ENCODE measurements around the gene C3. TPM values are rescaled to one million over a fixed set of nuclear protein-coding genes. Genes with fewer than 3 reads are reported as not detected.
"Not testable (repeated sequence)": the region's sequence is repeated elsewhere in the genome, so short reads cannot be mapped to it uniquely, and the experiment has no call there.

C3 gene
- total RNA-seq, 4 donors from 2014 or later, result 45.4 to 1,093 (median 422) TPM

DNA sequence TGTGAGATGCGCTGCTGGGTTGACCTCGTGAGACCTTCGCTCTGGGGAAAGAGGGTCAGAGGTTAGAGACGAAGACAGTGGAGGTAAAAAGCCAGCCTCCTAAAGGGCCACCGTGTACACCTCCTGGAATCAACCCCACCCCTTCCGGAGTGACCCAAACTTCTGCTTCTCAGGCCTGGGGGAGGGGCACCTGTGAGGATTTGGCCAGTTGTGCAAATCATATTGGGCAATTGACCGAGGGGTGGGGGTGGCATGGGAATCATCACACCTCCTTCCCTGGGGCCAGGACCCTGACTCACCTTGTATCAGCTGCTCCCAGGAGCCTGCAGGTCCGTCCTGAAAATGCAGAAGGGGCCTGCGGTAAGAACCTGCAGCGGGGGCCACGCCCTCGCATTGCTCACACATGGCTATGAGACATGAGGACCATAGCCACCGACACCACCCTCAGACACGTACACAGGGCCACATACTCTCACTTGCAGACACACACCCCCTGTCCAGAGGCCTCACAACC is 53.3 kb downstream of the C3 start:
- no peak for DNase-seq
- no peaks in the 10 kb centered on the region for H3K9me3 ChIP-seq
- intact Hi-C loops (cut with DNase I; ENCODE audit: low total_unique reads), result no loop called here
- TF ChIP-seq, protein P1, sequence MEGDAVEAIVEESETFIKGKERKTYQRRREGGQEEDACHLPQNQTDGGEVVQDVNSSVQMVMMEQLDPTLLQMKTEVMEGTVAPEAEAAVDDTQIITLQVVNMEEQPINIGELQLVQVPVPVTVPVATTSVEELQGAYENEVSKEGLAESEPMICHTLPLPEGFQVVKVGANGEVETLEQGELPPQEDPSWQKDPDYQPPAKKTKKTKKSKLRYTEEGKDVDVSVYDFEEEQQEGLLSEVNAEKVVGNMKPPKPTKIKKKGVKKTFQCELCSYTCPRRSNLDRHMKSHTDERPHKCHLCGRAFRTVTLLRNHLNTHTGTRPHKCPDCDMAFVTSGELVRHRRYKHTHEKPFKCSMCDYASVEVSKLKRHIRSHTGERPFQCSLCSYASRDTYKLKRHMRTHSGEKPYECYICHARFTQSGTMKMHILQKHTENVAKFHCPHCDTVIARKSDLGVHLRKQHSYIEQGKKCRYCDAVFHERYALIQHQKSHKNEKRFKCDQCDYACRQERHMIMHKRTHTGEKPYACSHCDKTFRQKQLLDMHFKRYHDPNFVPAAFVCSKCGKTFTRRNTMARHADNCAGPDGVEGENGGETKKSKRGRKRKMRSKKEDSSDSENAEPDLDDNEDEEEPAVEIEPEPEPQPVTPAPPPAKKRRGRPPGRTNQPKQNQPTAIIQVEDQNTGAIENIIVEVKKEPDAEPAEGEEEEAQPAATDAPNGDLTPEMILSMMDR (IDR thresholded peaks at IDR 0.05), result no peak
- no peaks in the 10 kb centered on the region for H3K36me3 ChIP-seq
- no peaks in the 10 kb centered on the region for H3K4me1 ChIP-seq
- H3K27me3 ChIP-seq, result no peaks in the 10 kb centered on the region
- no peak overlapping the region for H3K27ac ChIP-seq
- no peak overlapping the region for H3K4me3 ChIP-seq

DNA sequence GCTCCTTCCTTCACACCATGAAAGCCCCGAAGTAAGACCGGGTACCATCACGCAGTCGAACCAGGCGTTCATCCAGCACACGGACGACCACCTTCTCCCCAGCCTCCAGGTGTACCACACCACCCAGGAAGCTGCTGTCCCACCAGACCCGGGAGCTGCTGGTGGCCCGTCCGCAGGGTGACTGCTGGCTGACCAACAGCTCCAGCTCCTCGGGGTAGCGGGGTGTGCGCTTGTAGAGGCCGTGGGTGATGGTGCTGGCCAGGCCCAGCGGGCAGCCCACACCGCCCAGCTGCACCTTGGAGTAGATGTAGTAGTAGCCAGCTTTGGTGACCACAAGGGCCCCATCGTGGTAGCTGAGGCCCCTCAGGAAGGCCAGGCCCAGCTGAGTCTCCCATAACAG is 55.5 kb downstream of the C3 start:
- Histone ChIP-seq H3K4me1 (no peaks in the 10 kb centered on the region), H3K4me3 (no peak overlapping the region), H3K9me3 (no peaks in the 10 kb centered on the region), H3K27ac (no peak overlapping the region), H3K36me3 (no peaks in the 10 kb centered on the region), H3K27me3 (peaks cover 0 to 2% of the 10 kb centered on the region in 2 donors)
- DNase-seq, result no peak
- intact Hi-C loops (cut with DNase I; ENCODE audit: low total_unique reads), result no loop called here
- TF ChIP-seq, protein P1 (IDR thresholded peaks at IDR 0.05), result no peak
- TF ChIP-seq POLR2A (IDR thresholded peaks at IDR 0.05), result no peak

DNA sequence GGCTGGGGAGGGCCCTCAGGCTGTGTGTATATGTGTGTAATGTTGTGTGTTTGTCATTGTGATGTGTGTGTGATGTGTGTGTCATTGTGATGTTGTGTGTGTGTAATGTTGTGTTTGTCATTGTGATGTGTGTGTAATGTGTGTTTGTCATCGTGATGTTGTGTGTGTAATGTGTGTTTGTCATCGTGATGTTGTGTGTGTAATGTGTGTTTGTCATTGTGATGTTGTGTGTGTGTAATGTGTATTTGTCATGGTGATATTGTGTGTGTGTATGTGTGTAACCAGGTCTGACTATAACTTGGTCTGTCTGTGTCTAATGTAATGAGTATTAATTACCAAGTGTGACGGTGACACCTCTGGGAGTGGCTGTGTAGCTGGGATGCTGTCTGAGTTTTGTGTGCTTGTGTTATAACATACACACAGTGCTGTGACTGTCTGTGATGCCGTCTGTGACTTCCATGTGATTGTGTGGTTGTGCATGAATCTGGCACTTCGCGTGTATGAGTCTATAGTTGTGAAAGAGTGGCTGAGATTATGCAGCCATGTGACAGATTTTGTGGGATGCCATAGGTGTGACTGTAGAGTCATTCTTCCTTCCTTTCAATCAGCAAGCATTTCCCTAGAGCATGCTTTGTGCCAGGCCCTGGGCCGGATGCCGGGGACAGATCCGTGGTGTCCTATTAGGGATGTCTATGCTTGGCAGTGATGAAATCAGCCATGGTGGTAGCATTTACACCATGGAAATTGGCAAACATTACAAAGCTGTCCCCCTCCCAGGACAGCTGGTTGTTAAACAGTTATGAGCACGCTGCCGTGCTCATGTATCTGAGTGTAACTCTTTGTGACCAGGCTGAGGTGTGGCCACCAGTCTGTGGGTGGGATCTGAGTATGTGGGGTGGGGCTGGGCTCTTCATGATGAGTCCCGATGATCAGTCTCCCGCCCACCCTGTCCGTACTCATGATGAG is 56.9 kb downstream of the C3 start:
- TF ChIP-seq POLR2A (IDR thresholded peaks at IDR 0.05), result no peak
- TF ChIP-seq, protein P1 (IDR thresholded peaks at IDR 0.05), result no peak
- no peak for DNase-seq
- Histone ChIP-seq H3K4me3 (no peak overlapping the region), H3K9me3 (no peaks in the 10 kb centered on the region), H3K27me3 (peaks cover 0 to 4% of the 10 kb centered on the region in 2 donors), H3K36me3 (no peaks in the 10 kb centered on the region), H3K27ac (no peak overlapping the region), H3K4me1 (no peaks in the 10 kb centered on the region)
- intact Hi-C loops (cut with DNase I; ENCODE audit: low total_unique reads), result no loop called here

DNA sequence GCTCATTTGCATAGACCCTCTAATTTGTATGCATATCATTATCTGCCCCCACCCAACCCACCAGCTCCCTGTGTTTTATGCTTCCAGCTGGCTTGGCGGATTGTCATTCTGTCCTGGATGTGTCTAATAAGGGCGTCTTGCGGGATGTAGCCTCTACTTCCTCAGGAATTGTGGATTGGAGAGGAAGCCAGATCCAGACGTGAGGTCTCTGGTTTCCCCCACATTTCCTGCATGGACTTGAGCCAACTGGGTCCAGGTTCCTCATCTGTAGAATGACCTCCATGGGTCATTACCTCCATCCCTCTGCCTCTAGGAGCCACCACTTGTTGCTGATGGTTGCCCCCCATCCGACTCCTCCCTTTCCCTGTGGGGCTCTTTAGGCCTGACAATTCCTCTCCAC is 57.7 kb downstream of the C3 start:
- peaks cover 0 to 4% of the 10 kb centered on the region in 2 donors for H3K27me3 ChIP-seq
- no peak overlapping the region for H3K27ac ChIP-seq
- no peaks in the 10 kb centered on the region for H3K36me3 ChIP-seq
- DNase-seq, result no peak
- no peak for TF ChIP-seq POLR2A (IDR thresholded peaks at IDR 0.05)
- TF ChIP-seq, protein P1 (IDR thresholded peaks at IDR 0.05), result no peak
- H3K4me1 ChIP-seq, result no peaks in the 10 kb centered on the region
- intact Hi-C loops (cut with DNase I; ENCODE audit: low total_unique reads), result no loop called here
- no peak overlapping the region for H3K4me3 ChIP-seq
- H3K9me3 ChIP-seq, result no peaks in the 10 kb centered on the region

DNA sequence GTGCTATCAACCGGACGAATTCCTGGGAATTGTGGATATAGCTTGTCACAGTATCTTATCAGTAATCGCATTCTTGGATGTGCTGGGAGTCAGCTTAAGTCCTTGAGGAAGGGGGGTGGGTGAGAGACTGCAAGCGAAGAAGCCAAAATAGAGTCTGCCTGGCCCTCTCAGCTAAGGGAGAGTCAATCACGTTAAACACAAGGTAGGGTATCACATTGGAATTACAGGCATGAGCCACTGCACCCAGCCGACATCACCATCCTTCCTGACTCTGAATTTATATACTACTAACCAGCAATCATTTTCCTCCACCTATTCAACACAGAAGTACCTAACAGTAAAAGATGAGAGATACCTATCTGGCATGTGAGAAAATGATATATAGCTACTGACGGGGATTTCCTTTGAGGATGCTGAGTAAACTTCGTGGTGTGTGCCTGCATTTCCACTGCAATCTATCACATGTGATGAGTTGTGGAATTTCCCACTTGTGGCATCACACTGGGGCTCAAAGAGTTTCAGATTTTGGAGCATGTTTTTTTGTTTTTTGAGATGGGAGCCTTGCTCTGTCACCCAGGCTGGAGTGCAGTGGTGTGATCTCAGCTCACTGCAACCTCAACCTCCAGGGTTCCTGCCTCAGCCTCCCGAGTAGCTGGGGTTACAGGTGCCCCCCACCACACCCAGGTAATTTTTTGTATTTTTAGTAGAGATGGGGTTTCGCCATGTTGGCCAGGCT is 58.8 kb downstream of the C3 start:
- H3K9me3 ChIP-seq; H3K27me3 ChIP-seq; DNase-seq; H3K4me3 ChIP-seq; H3K4me1 ChIP-seq; intact Hi-C loops (cut with DNase I; ENCODE audit: low total_unique reads); H3K27ac ChIP-seq; H3K36me3 ChIP-seq: not testable (repeated sequence)
